Renal pelvis (tissue), 12 donors: ENCODE data around the gene CDKN2A. TPM values are rescaled to one million over a fixed set of nuclear protein-coding genes. Genes with fewer than 3 reads are reported as not detected.
A peak's percentile ranks its signal among the peaks of the same experiment; 100 is the strongest.

ENCODE experiments used
- DNase-seq: peaks from one replicate; pipeline ENCODE4 v3.0.0-alpha.2; 2013
- long read RNA-seq, 16 experiments: transcript quantifications; one replicate each; lab custom pipeline, GENCODE V29; 2026
- polyA plus RNA-seq, 3 donors: library from polyadenylated mRNA; unstranded; fragments of 120-200 nt; gene quantifications; one replicate each; pipeline ENCODE4 v1.2.1, GENCODE V29; 2013; ENCODE audit not compliant: insufficient read length in 3 of 3

Gene CDKN2A
- under 1 TPM in 1 of 3 donors, not detected in 2; 0.29 TPM for polyA plus RNA-seq
- long read RNA-seq, donor 1, result 0 reads
- long read RNA-seq, donor 2, result 0 reads
- long read RNA-seq, donor 3, result 0 reads
- long read RNA-seq, donor 4, result 0 reads
- long read RNA-seq, donor 5, result 0 reads
- long read RNA-seq, donor 6, result 0 reads
- long read RNA-seq, donor 7, result 0 reads
- long read RNA-seq, donor 8, result 0 reads
- long read RNA-seq, donor 9, result 0 reads
- long read RNA-seq, donor 10, result 0 reads
- long read RNA-seq, donor 11, result 0 reads
- long read RNA-seq, donor 12, result 0 reads
- long read RNA-seq, donor 13, partial matches to known transcripts, result 0 of 1 reads
- long read RNA-seq, donor 13, other reads (novel, unspliced or antisense), result 0 of 1 reads
- long read RNA-seq, donor 14, result 0 reads
- long read RNA-seq, donor 15, partial matches to known transcripts, result 0 of 1 reads
- long read RNA-seq, donor 15, other reads (novel, unspliced or antisense), result 0 of 1 reads
- long read RNA-seq, donor 16, result 0 reads

DNA sequence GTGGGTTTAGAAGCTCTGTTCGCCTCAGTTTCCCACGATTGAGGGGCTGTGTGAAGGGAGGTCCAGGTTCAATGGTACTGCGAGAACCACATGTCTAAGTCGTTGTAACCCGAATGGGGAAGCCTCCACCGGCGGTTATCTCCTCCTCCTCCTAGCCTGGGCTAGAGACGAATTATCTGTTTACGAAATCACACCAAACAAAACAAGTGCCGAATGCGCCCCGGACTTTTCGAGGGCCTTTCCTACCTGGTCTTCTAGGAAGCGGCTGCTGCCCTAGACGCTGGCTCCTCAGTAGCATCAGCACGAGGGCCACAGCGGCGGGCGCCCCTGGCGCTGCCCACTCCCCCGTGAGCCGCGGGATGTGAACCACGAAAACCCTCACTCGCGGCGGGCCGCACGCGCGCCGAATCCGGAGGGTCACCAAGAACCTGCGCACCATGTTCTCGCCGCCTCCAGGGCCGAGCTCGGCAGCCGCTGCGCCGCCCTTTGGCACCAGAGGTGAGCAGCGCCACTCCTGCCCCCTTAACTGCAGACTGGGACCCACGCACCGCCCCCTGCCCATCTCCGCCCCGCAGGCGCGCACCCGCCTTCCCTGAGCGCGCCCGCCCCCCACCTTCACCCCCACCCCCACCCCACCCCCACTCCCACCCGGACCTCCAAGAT is at the start of gene CDKN2A:
TSS of gene CDKN2A (minus strand) at position 500 of the 663 bp plus-strand sequence.
- DNase-seq, result no peak

DNA sequence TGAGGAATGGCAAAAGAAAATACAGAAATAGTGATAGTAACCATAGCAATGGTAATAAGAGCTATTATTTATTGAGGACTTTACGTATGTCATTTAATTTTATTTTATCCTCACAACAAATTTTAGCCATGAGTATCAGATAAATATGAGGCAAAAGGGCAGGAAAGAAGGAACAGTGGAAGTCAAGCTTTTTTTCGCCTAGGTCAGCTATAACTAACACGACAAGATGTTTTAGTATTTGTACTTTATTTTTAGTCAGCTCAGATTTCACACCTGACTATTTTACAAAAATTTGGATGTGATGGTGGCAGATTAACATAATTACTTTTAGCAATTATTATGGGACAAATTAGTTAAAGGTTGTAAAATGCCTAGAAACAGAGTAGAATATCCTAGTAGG is 49.7 kb upstream of the CDKN2A start:
- DNase-seq, result no peak

DNA sequence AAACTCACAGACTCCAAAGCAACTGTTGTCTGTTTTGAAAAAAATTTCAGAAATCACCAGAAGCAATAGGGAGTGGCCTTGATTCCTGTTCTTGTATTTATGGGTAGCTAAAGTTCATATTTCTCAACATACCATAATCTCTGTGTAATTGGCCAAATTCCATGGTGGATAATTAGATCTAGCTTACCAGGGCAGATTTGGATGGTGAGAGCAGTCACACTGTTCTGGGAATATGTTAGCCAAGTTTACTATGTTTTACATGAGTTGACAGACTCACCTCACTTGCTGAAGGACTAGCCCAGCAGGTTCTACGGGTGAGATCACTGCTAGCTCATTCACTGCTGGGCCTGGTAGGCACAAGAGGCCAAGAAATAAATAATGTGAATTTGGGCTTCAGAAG is 47.6 kb upstream of the CDKN2A start:
- DNase-seq, result peak; percentile 20

DNA sequence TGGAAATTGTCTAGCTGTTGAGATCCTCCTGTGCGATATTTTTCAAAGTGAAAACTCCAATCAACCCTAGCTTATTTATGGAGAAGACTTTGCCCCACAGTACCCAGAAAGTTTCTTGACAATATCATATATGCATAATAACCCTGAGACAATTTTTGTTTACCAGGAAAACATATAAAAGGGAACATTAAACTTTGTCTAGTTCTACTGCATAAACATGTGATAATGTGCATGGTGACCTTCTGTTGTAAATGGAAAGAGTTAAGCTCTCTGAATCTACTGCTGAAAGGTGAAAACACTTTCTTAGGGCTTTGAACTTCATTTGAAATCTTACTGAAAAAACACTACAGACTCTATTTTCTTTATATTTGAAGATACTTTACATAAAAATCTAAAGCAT is 47.2 kb upstream of the CDKN2A start:
- no peak for DNase-seq

DNA sequence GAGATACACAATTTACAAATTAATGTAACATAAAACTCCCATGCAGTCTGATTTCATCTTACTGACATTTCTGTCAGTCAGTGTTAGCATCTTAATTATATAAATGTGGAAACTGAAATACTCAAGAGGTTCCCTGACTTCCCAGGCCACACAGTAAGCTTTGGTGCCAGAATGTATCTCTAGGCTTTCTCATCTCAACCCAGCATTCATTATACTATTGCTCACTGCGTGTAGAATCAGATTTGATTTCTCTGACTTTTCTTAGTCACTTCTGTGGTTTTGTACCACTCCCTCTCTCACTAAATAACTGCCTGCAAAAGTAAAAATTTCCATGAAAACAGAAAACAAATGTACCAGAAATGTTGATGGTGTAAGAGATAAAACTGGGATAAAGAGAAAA is 46.6 kb upstream of the CDKN2A start:
- DNase-seq, result no peak

DNA sequence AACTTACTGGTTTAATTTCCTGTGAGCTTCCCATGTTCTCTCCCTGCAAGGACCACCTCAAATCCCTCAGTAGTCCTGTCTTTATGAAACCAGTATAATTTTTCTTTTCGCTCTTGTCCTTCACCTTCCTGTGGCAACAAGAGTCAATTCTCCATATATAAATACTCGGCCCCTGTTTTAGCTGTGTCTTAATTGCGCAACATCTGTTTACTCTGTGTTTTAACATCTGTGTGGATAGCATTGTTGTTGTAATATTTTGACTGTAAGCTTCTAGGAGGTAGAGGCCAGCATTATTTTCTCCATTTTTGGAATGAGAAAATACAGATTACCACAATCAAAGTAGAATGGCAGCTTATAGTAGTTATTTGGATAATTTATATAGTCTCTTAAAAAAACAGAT is 45.1 kb upstream of the CDKN2A start:
- no peak for DNase-seq

DNA sequence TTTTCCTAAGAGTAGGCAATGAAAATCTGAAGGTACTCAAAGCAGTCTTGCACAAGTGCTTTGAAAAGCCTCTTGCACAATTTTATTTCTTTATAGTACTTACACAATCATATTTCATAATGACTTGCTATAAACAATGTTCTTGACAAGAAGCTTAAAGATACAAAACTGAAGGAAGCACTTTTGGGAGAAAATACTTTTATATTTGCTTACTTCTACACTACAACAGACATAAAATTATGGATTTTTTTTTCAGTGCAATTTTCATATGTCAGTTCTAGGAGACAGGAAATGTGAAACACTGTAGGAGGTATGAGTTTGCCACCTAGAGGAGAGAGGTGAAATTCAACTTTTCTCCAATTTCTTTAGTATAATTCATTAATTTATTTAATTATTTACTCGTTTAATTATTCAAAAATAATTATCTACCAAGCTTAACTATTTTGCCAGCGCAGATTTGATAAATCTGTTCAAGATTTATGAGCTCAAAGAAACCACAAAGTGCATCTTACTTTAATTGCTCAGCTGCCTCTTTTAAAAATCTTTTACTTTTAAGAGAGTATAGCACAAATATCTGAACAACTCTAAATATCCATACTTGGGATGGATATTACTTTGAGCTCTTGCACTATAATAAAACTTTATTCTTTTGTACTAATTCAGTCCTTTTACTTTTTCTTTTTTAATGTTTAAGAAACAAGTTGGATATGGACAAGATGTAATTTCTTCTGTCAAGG is 43.9 kb upstream of the CDKN2A start:
- no peak for DNase-seq

DNA sequence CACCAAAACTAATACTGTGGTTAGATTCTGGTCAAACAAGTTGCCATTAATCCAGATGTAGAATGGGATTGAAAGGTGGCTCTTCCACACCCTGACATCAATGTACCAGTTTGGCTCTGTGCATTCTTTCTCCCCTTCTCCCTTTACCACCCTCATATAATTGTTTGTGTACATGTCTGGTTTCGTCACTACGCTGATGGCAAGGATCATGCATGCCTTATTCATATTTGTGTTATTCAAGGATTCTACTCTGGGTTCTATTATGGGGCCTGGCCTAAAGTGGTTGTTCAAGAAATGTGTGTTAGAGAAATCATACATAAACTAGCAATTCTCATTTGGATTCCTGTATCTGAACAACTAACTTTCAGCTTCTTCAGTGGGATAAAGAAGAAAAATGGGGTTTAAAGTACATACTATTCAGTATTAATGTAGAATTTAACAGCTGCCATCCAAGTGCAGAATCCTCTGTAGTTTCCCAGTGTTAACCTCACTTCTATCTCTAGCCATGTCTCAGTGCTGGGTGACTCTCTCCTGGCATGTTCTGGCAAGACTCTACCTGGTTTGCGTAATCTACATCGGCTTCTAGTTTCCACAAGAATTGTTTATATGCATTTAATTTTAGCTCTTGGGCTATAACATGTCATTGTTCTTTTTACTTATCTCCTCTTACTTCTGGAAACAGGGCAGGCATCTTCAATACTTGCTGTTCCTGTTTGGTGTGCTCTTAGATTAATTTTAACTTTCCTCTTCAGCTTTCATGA is 42.9 kb upstream of the CDKN2A start:
- DNase-seq, result no peak

DNA sequence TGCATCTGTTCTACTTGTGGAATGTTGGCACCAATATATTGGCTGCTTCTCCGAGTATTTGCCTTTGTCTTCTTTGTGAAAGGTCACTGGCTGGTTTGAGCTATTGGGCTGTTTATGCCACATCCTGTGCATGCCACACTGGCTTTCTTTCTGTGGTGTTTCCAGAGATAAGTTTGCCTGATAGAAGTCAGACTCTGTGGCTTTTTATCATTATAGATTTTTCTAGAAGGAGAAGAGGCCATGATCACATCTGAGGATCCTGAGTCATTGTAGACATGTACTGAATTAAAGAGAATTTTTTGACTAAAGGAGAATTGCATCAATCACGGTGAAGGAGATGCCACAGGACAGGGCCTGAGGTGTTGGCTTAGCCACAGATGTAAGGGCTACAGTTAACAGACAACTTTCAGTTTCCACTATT is 41.4 kb upstream of the CDKN2A start:
- DNase-seq, result no peak

DNA sequence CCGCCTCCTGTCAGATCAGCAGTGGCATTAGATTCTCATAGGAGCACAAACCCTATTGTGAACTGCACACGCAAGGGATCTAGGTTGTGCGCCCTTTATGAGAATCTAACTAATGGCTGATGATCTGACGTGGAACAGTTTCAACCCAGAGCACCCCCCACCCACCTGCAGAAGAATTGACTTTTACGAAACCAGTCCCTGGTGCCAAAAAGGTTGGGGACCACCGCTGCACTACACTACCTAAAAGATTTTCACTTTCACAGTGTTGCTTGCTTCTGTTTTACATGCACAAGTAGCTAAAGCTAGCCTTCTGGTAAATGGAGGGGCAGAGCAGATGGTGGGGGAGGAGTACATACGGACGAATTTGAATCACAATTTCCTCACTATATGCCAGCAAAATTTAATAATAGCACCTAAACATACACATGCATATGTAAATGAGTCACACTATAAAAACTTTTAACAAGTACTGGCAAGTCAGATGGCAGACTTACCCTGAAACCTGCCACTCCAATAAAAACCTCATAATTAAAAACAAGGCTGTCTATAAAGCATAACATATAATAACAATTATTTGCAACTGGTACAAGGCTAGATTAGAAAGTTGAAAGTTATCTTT is 38.9 kb upstream of the CDKN2A start:
- no peak for DNase-seq

DNA sequence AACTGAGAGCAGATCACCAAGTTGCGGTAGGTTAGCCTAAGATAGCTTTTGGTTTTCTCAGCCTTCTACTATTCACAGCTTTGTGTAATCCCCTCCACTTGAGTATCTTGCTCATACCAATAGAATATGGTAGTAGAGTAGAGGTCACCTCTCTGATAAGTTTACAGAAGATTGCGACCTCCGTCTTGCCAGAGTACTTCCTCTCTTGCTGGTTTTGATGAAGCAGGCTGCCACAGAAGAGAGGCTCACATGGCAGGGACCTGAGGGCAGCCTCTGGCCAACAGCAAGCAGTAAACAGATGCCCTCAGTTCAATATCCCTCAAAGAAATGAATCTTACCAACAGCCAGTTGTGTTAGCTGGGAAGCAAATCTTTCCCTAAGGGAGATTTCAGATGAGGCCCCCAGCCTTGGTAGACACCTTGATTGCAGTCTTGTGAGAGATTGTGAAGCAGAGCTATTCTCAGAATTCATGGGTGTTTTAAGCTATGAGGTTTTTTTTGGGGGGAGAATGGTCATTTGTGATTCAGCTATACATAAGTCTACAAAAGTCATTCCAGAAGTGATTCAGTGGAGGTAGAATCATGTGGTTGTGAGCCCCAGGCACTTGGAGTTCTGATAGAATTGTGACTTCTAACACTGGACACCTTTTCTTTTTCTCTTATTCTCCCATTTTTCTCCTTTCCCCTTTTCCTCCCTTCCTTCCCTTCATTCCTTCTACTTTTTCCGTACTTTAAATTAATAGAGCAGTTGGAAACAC is 37.6 kb upstream of the CDKN2A start:
- DNase-seq, result no peak

DNA sequence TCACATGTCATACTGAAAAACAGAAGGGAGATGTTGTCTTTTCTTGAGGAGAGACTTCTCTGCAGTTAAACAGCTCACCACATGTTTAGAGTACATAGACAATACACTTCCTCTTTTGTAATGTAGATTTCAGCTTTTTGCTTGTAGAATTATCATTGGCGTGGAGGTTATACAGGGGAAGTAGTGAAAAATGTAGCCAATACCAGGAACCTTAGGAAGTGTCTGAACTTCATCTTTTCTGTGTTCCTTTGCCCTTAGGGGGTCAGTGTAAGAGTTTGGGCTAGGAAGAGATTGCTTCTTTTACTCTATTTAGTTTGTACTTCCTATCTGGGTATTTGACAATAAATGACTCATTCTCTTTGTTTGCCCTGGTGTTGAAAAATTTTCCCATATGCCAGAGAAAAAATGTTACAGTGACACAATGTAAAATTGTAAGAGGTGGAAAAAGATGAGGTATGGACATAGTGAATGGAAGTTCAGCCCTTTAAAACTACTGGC is 36.0 kb upstream of the CDKN2A start:
- DNase-seq, result no peak

DNA sequence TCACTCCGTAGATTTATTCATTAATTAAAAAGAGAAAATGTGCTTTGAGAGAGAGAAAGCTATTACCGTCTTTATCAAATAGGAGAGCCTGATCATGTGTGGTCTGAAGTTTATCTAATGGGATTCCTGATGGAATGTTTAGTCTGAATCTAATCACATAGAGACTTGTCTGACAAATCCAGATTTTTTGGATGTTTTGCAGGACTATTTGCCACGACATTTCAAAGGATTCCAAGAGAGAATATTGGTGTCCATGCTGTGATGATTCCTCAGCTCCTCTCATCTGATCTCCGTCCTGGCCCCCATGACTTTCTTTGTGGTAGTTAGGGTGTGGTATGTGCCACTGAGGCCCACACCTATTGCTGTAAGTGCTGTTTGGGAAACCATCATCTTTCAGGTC is 35.0 kb upstream of the CDKN2A start:
- DNase-seq, result no peak

DNA sequence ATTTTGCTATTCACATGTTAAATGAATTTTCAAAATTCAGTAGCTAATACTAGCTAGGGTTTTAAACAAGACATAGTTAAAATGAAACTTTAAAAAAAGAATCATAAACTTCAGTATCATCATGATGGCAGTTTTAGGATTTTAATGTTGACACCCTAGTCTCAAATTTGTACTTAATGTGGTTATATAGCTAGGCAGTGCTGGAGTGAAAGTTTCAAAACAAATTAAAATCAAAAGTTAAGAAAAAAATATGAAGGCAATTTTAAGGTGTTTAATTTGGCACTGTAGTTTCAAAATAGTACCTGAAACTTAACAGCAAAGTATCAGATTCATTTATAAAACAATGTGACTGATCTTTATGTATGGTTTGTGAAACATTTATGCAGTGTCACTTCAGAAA is 34.2 kb upstream of the CDKN2A start:
- DNase-seq, result no peak

DNA sequence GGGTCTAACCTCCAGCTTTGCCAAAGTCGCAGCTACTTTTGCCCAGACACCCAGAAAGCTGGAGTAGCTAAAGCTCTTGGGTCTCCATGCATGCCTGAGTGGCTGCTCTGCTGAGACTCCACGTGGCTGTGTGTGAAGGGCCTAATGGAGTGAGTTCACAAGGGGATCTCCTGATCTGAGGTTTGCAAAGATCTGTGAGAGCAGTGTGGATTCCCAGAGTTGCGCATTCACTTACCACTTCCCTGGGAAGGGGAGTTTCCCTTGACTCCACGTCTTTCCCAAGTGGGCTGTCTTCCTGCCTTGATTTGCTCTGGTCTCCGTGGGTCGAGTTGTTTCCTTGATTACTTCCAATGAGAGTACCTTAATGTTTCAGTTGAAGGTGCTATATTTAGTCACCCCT is 32.5 kb upstream of the CDKN2A start:
- DNase-seq, result no peak

DNA sequence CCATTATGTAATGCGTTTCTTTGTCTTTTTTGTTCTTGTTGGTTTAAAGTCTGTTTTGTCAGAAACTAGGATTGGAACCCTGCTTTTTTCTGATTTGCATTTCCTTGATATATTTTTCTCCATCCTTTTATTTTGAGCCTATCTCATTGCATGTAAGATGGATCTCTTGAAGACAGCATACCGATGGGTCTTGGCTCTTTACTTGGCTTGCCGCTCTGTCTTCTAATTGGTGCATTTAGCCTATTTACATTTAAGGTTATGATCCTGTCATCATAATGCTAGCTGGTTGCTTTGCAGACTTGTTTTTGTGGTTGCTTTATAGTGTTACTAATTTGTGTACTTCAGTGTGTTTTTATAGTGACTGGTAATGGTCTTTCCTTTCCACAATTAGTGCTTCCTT is 28.2 kb upstream of the CDKN2A start:
- no peak for DNase-seq

DNA sequence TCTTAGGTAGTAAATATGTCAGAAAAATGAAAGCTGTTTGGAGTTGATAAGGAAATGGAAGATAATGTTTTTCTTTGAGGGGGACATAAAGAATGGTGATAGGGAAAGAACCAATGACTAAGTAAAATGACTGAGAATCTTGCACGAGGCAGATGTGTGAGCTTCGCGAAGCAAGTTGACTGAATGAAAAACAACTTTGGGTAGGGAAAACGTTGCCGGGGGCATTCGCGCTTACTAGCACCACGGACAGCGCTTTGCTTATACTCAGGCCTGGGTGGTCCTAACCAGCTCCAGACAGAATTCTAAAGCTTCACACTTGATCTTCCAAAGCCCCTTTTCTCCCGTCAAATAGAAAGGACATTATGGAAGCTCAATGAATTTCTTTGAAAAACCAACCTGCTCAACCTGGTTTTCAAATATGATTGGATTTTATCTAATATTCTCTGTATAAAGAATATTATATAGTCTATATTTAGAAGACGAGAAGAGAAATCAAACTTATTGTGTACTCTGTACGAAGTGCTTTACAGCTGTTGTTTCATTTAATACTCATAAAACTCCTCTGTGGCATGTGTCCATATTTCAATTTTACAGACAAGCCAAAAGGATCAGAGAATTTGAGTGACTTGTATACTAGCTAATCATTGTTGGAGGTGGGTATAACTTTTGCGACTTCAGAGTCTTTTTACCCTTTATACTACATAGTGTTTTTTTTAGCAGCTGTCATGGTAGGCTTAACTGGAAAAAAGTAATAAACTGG is 16.9 kb upstream of the CDKN2A start:
- peak; percentile 70 for DNase-seq

DNA sequence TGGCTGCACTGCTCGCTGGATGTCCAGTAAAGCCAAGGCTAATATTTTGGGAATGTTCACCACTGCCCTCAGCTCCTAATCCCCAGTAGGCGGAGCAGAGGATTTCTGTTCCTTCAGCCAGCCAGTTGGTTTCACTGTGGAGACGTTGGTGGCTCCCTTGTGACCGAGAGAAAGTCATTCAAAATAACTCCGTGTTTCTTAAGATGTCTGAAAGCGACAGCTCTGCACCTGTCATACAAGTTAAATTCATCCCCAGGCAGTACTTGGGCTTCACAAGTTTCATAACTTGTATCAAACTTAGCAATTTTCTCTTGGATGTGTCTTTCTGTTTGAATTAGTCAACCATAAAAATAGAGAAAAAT is 15.3 kb upstream of the CDKN2A start:
- DNase-seq, result no peak

DNA sequence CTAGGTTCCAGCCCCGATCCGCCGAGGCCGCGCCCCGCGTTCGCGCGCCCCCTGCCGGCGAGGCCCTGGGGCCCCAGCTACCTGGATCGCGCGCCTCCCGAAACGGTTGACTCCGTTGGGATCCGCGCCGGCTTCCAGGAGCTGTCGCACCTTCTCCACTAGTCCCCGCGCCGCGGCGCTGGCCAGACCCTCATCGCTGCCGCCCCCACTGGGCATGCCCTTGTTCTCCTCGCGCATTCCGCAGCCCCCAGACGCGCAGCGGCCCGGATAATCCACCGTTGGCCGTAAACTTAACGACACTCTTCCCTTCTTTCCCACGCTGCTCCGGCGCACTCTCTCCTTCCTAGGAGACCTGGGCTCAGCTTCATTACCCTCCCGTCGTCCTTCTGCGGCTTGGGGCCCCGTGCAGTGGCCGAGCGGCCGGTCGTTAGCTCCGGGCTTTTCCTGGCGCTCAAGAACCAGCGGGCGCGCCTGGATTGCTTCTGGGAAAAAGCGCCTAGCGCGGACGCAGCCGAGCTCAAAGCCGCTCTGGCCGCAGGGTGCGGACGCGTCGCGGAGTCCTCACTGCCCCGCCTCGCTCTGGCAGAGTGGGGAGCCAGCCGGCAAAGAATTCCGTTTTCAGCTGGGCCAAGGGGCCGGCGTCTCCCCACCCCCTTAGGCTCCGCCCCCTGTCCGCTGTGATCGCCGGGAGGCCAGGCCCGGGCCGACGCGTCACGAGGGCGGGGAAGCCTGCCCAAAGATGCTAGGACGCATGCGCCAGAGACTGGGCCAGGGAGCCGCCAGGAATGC is 14.7 kb upstream of the CDKN2A start, which contains the start of gene CDKN2B:
TSS of gene CDKN2B (minus strand) at position 589 of the 789 bp plus-strand sequence. CDS start at position 237, 352 bp downstream.
- DNase-seq, result peak; percentile 81
